HCT116 (cell line): Measurements from ENCODE around the gene DHX40. TPM values are rescaled to one million over a fixed set of nuclear protein-coding genes. Genes with fewer than 3 reads are reported as not detected.

Experiments
- total RNA-seq: library from RNA; stranded (reverse); gene quantifications from one replicate; pipeline ENCODE4 v1.2.1, GENCODE V29; 2021; ENCODE audit not compliant: unreplicated experiment

The DHX40 gene
- total RNA-seq, 1 experiment from 2014 or later = 58.7 TPM

Other genes with a start within 250 kb of the DHX40 start
- gene YPEL2, start 234.0 kb upstream of the DHX40 start, total RNA-seq = 4.7 TPM
- 351 TPM for gene CLTC, start 54.3 kb downstream of the DHX40 start, total RNA-seq
- gene PTRH2, start 141.8 kb downstream of the DHX40 start, total RNA-seq = 59.6 TPM
- gene VMP1, start 142.0 kb downstream of the DHX40 start, total RNA-seq = 366 TPM